Caco-2 (cell line): ENCODE results near the gene BPIFB4. TPM values are rescaled to one million over a fixed set of nuclear protein-coding genes. Genes with fewer than 3 reads are reported as not detected.
"Not testable (repeated sequence)": the region's sequence is repeated elsewhere in the genome, so short reads cannot be mapped to it uniquely, and the experiment has no call there.

ENCODE experiments used
- BruUV-seq: library from RNA; stranded (reverse); fragments of 400-500 nt; replicated peaks from 2 replicates; lab custom pipeline; 2021; lab: Mats Ljungman, UMichigan
- CTCF ChIA-PET: fragments of 300-600 bp; sonication (Branson Sonifier 250); formaldehyde crosslinking; loops from one replicate; lab custom pipeline; 2022; ENCODE audit warnings: antibody characterized with exemption; lab: Charles Lee
- POLR2A ChIA-PET: fragments of 300-600 bp; sonication (Branson Sonifier 250); formaldehyde crosslinking; loops from one replicate; lab custom pipeline; 2022; ENCODE audit warnings: antibody characterized with exemption; lab: Charles Lee
- DNase-seq, 2 experiments: peaks; one replicate each; pipeline versions ENCODE4 v3.0.0 to v3.0.0-alpha.2; 2020 to 2022
- H3K27me3 ChIP-seq: replicated peaks from 2 replicates; pipeline ENCODE4 v1.6.0; 2011; ENCODE audit warnings: low read length; ENCODE audit not compliant: control insufficient read depth, insufficient read depth
- H3K36me3 ChIP-seq: 2 replicates; pipeline ENCODE4 v1.5.1; 2011; ENCODE audit warnings: low read length; ENCODE audit not compliant: control insufficient read depth, insufficient read depth
- H3K4me1 ChIP-seq: fragments of 250-450 bp; sonication (Bioruptor Pico); 2 replicates; pipeline ENCODE4 v1.5.1; 2020; ENCODE audit warnings: mild to moderate bottlenecking
- H3K4me3 ChIP-seq: 2 replicates; pipeline ENCODE4 v1.5.1; 2011; ENCODE audit warnings: low read depth, mild to moderate bottlenecking, control low read depth, low read length
- H3K9me3 ChIP-seq: fragments of 250-450 bp; sonication (Bioruptor Pico); 2 replicates; pipeline ENCODE4 v1.5.1; 2020; ENCODE audit warnings: mild to moderate bottlenecking, moderate library complexity
- H3K27ac Mint-ChIP-seq: one replicate; pipeline ENCODE4 v1.8.0; 2022; ENCODE audit warnings: mixed read lengths; ENCODE audit not compliant: unreplicated experiment
- H3K27me3 Mint-ChIP-seq: one replicate; pipeline ENCODE4 v1.8.0; 2022; ENCODE audit warnings: mixed read lengths; ENCODE audit not compliant: insufficient read depth, unreplicated experiment
- H3K36me3 Mint-ChIP-seq: one replicate; pipeline ENCODE4 v1.8.0; 2022; ENCODE audit warnings: mild to moderate bottlenecking, mixed read lengths; ENCODE audit not compliant: insufficient read depth, unreplicated experiment
- H3K4me1 Mint-ChIP-seq: one replicate; pipeline ENCODE4 v1.8.0; 2022; ENCODE audit warnings: low read depth, mixed read lengths; ENCODE audit not compliant: unreplicated experiment
- H3K4me3 Mint-ChIP-seq: one replicate; pipeline ENCODE4 v1.8.0; 2022; ENCODE audit warnings: mild to moderate bottlenecking, moderate library complexity, mixed read lengths; ENCODE audit not compliant: unreplicated experiment
- H3K9me3 Mint-ChIP-seq: one replicate; pipeline ENCODE4 v1.8.0; 2022; ENCODE audit warnings: mixed read lengths; ENCODE audit not compliant: unreplicated experiment
- CTCF ChIP-seq, 2 experiments: fragments of 200-600 bp in 1 of 2; IDR thresholded peaks; 1 replicate in 1 of 2; 2 replicates in 1 of 2; pipeline versions ENCODE4 v1.5.1 to v1.8.0; 2011 to 2022; ENCODE audit warnings: antibody characterized with exemption in 1 of 2, control low read depth in 1 of 2, inconsistent platforms in 1 of 2, low read depth in 1 of 2, low read length in 1 of 2, mild to moderate bottlenecking in 1 of 2, moderate library complexity in 1 of 2; ENCODE audit not compliant: insufficient read depth in 1 of 2, severe bottlenecking in 1 of 2, unreplicated experiment in 1 of 2
- intact Hi-C: fragments of 100-400 bp; cut with micrococcal nuclease; formaldehyde crosslinking; loops from one replicate; pipeline ENCODE4 v1.10.0; 2022; ENCODE audit not compliant: unreplicated experiment
- total RNA-seq: library from RNA; stranded (reverse); gene quantifications from 2 replicates; pipeline ENCODE4 v1.2.3, GENCODE V29; 2022

The BPIFB4 gene
- total RNA-seq, 1 experiment from 2014 or later: not detected

GRCh38 chr20:33095249-33095648 lies 15.8 kb downstream of the BPIFB4 start:
- H3K27me3 ChIP-seq: no peaks in the 10 kb centered on the region
- H3K36me3 Mint-ChIP-seq: no peaks in the 10 kb centered on the region
- CTCF ChIA-PET: interaction anchor here (1.0 to 2.1 kb wide), 6 partner anchors 10 to 205 kb away, joined by 3 to 13 read pairs (median 6); no protein-coding TSS in a partner anchor
- no peak overlapping the region for H3K27ac Mint-ChIP-seq
- H3K4me3 ChIP-seq: no peak overlapping the region
- TF ChIP-seq CTCF (IDR thresholded peaks at IDR 0.05; ENCODE audit: insufficient read depth in 1 of 2, low read depth in 1 of 2, low read length in 1 of 2, severe bottlenecking in 1 of 2, unreplicated experiment in 1 of 2): no peak
- H3K4me1 ChIP-seq: no peaks in the 10 kb centered on the region
- intact Hi-C loops: loop anchor here (5.0 kb wide), 1 partner anchor 88 kb away; the partner anchor contains the start of gene BPIFB2
- H3K4me3 Mint-ChIP-seq: no peak overlapping the region
- H3K9me3 ChIP-seq: no peaks in the 10 kb centered on the region
- no peaks in the 10 kb centered on the region for H3K4me1 Mint-ChIP-seq
- BruUV-seq: no TSS peak
- no peak for DNase-seq
- POLR2A ChIA-PET: no interaction called here
- peaks cover 12% of the 10 kb centered on the region for H3K27me3 Mint-ChIP-seq
- no peaks in the 10 kb centered on the region for H3K9me3 Mint-ChIP-seq
- H3K36me3 ChIP-seq: no peaks in the 10 kb centered on the region

- H3K4me3 ChIP-seq, H3K27ac Mint-ChIP-seq, H3K4me3 Mint-ChIP-seq, H3K36me3 ChIP-seq, H3K27me3 ChIP-seq, POLR2A ChIA-PET, BruUV-seq, H3K4me1 Mint-ChIP-seq, H3K9me3 ChIP-seq, H3K4me1 ChIP-seq, H3K9me3 Mint-ChIP-seq, H3K36me3 Mint-ChIP-seq: not testable (repeated sequence)
- TF ChIP-seq CTCF (IDR thresholded peaks at IDR 0.05; ENCODE audit: insufficient read depth in 1 of 2, low read depth in 1 of 2, low read length in 1 of 2, severe bottlenecking in 1 of 2, unreplicated experiment in 1 of 2): peak; percentile 100
- DNase-seq: peak; percentile 87 to 91
- intact Hi-C loops: loop anchor here (1.0 to 5.0 kb wide), 8 partner anchors 82 to 422 kb away; partner anchors contain the start of gene BPIFB2
- peaks cover 12% of the 10 kb centered on the region for H3K27me3 Mint-ChIP-seq
- CTCF ChIA-PET: interaction anchor here (0.6 to 2.0 kb wide), 31 partner anchors 10 to 318 kb away, joined by 3 to 40 read pairs (median 4); partner anchors contain the start of gene MAPRE1
These were observed 16.6 kb downstream of the BPIFB4 start for GRCh38 chr20:33095902-33096584.

- Histone ChIP-seq H3K4me1 (no peaks in the 10 kb centered on the region), H3K27me3 (no peaks in the 10 kb centered on the region), H3K36me3 (no peaks in the 10 kb centered on the region), H3K9me3 (no peaks in the 10 kb centered on the region), H3K4me3 (no peak overlapping the region)
- no peaks in the 10 kb centered on the region for H3K4me1 Mint-ChIP-seq
- POLR2A ChIA-PET: no interaction called here
- TF ChIP-seq CTCF (IDR thresholded peaks at IDR 0.05; ENCODE audit: insufficient read depth in 1 of 2, low read depth in 1 of 2, low read length in 1 of 2, severe bottlenecking in 1 of 2, unreplicated experiment in 1 of 2): no peak
- H3K9me3 Mint-ChIP-seq: no peaks in the 10 kb centered on the region
- no peak overlapping the region for H3K27ac Mint-ChIP-seq
- intact Hi-C loops: loop anchor here (5.0 kb wide), 1 partner anchor 90 kb away; the partner anchor contains the start of gene BPIFB2
- no peaks in the 10 kb centered on the region for H3K36me3 Mint-ChIP-seq
- peaks cover 11% of the 10 kb centered on the region for H3K27me3 Mint-ChIP-seq
- CTCF ChIA-PET: interaction anchor here (1.4 to 1.8 kb wide), 5 partner anchors 9 to 115 kb away, joined by 5 to 40 read pairs (median 8); no protein-coding TSS in a partner anchor
- no TSS peak for BruUV-seq
- no peak for DNase-seq
- no peak overlapping the region for H3K4me3 Mint-ChIP-seq
These were observed 17.6 kb downstream of the BPIFB4 start for GRCh38 chr20:33097001-33097400.
